Liver (tissue), 9 donors: ENCODE data around the gene ASPSCR1. TPM values are rescaled to one million over a fixed set of nuclear protein-coding genes. Genes with fewer than 3 reads are reported as not detected.

ENCODE experiments used
- DNase-seq: peaks from one replicate; pipeline ENCODE4 v3.0.0-alpha.2; 2017; ENCODE audit warnings: low spot score
- H3K27ac ChIP-seq, 2 donors: one replicate each; pipeline ENCODE4 v1.7.0; 2013; ENCODE audit warnings: inconsistent platforms in 2 of 2, low read length in 2 of 2, control low read depth in 1 of 2, low read depth in 1 of 2, mild to moderate bottlenecking in 1 of 2
- H3K27me3 ChIP-seq, 4 donors: one replicate each; pipeline versions ENCODE4 v1.6.1 to v1.7.0; 2013; ENCODE audit warnings: low read length in 3 of 4, inconsistent platforms in 1 of 4, mild to moderate bottlenecking in 1 of 4, moderate library complexity in 1 of 4; ENCODE audit not compliant: control insufficient read depth in 4 of 4, insufficient read depth in 4 of 4
- H3K36me3 ChIP-seq, 4 donors: one replicate each; pipeline versions ENCODE4 v1.6.1 to v1.7.0; 2013; ENCODE audit warnings: low read length in 3 of 4, mild to moderate bottlenecking in 3 of 4, low read depth in 1 of 4, moderate library complexity in 1 of 4; ENCODE audit not compliant: control insufficient read depth in 4 of 4, insufficient read depth in 3 of 4
- H3K4me1 ChIP-seq, 4 donors: one replicate each; pipeline versions ENCODE4 v1.6.1 to v1.7.0; 2013; ENCODE audit warnings: low read length in 3 of 4, mild to moderate bottlenecking in 3 of 4, moderate library complexity in 1 of 4; ENCODE audit not compliant: control insufficient read depth in 4 of 4, insufficient read depth in 4 of 4
- H3K4me3 ChIP-seq, 3 donors: one replicate each; pipeline versions ENCODE4 v1.6.1 to v1.7.0; 2013; ENCODE audit warnings: low read length in 3 of 3, control low read depth in 1 of 3, low read depth in 1 of 3, mild to moderate bottlenecking in 1 of 3
- H3K9ac ChIP-seq, 2 donors: one replicate each; pipeline ENCODE4 v1.7.0; 2013; ENCODE audit warnings: low read length in 2 of 2, mild to moderate bottlenecking in 2 of 2, moderate library complexity in 2 of 2, control low read depth in 1 of 2, low read depth in 1 of 2
- H3K9me3 ChIP-seq, 4 donors: one replicate each; pipeline versions ENCODE4 v1.6.1 to v1.7.0; 2013; ENCODE audit warnings: low read length in 3 of 4; ENCODE audit not compliant: control insufficient read depth in 4 of 4
- EGR1 ChIP-seq, 2 donors: IDR thresholded peaks; 2 replicates each; pipeline ENCODE4 v1.6.1; 2016 to 2018; ENCODE audit warnings: antibody characterized with exemption in 2 of 2, low read depth in 2 of 2
- FOXA1 ChIP-seq: IDR thresholded peaks from 2 replicates; pipeline ENCODE4 v1.6.1; 2016; ENCODE audit warnings: antibody characterized with exemption
- FOXA2 ChIP-seq: IDR thresholded peaks from 2 replicates; pipeline ENCODE4 v1.6.1; 2016; ENCODE audit warnings: antibody characterized with exemption
- GABPA ChIP-seq, 2 donors: IDR thresholded peaks in 1 of 2; conservative IDR thresholded peaks in 1 of 2; 2 replicates each; pipeline ENCODE4 v1.6.1; 2016; ENCODE audit warnings: antibody characterized with exemption in 2 of 2, mild to moderate bottlenecking in 1 of 2, moderate library complexity in 1 of 2
- HNF4A ChIP-seq, 2 donors: conservative IDR thresholded peaks; 2 replicates each; pipeline ENCODE4 v1.6.1; 2016; ENCODE audit warnings: antibody characterized with exemption in 2 of 2, mild to moderate bottlenecking in 2 of 2
- HNF4G ChIP-seq: IDR thresholded peaks from 2 replicates; pipeline ENCODE4 v1.6.1; 2016; ENCODE audit warnings: antibody characterized with exemption
- JUND ChIP-seq, 2 donors: IDR thresholded peaks; 2 replicates each; pipeline ENCODE4 v1.6.1; 2016; ENCODE audit warnings: antibody characterized with exemption in 2 of 2
- NR2F2 ChIP-seq: IDR thresholded peaks from 2 replicates; pipeline ENCODE4 v1.6.1; 2016; ENCODE audit warnings: antibody characterized with exemption
- RAD21 ChIP-seq, 2 donors: IDR thresholded peaks; 2 replicates each; pipeline ENCODE4 v1.6.1; 2016; ENCODE audit warnings: antibody characterized with exemption in 2 of 2, mild to moderate bottlenecking in 2 of 2
- RXRA ChIP-seq, 2 donors: IDR thresholded peaks; 2 replicates each; pipeline ENCODE4 v1.6.1; 2017 to 2018; ENCODE audit warnings: antibody characterized with exemption in 2 of 2, mild to moderate bottlenecking in 1 of 2
- SP1 ChIP-seq: IDR thresholded peaks from 2 replicates; pipeline ENCODE4 v1.6.1; 2018; ENCODE audit warnings: antibody characterized with exemption, mild to moderate bottlenecking
- TAF1 ChIP-seq: conservative IDR thresholded peaks from 2 replicates; pipeline ENCODE4 v1.6.1; 2016; ENCODE audit warnings: antibody characterized with exemption, mild to moderate bottlenecking
- WGBS: extraction: QIAGEN DNeasy Blood & Tissue Kit; methylation state at CpG from one replicate; pipeline ENCODE4 v1.1.7; 2013; 5-methylcytosine and 5-hydroxymethylcytosine counted together
- polyA plus RNA-seq, 2 donors: library from polyadenylated mRNA; stranded (reverse) in 1 of 2; unstranded in 1 of 2; fragments of 200-250 nt in 1 of 2; fragments of >200 nt in 1 of 2; fragmentation: Nextera tagmentation in 1 of 2; extraction: Ambion mirVana in 1 of 2; gene quantifications; one replicate each; pipeline versions ENCODE4 v1.2.1 to v1.2.3, GENCODE V29; 2013 to 2015
- total RNA-seq, 2 donors: library from RNA; depleted of rRNA; stranded (reverse); fragments of >200 nt; gene quantifications; one replicate each; pipeline ENCODE4 v1.2.3, GENCODE V29; 2014
- TF ChIP-seq, protein P1 (sequence below): IDR thresholded peaks from 2 replicates; pipeline ENCODE4 v1.6.1; 2016; ENCODE audit warnings: antibody characterized with exemption
- TF ChIP-seq, protein P2 (sequence below): IDR thresholded peaks from 2 replicates; pipeline ENCODE4 v1.6.1; 2016; ENCODE audit warnings: antibody characterized with exemption, mild to moderate bottlenecking
- TF ChIP-seq, protein P3 (sequence below): fragments of 150-350 bp; IDR thresholded peaks from 2 replicates; pipeline ENCODE4 v1.5.1; 2017; ENCODE audit warnings: improper control_type of control experiment, low read depth, low read length; ENCODE audit not compliant: missing input control
- TF ChIP-seq, protein P4 (sequence below): IDR thresholded peaks from 2 replicates; pipeline ENCODE4 v1.6.1; 2016; ENCODE audit warnings: antibody characterized with exemption
- TF ChIP-seq, protein P5 (sequence below): IDR thresholded peaks from 2 replicates; pipeline ENCODE4 v1.6.1; 2016; ENCODE audit warnings: antibody characterized with exemption
- donor health status: healthy.
- donor health status: healthy.
- donor health status: healthy.
- donor health status: healthy.
- donor health status: healthy.

Gene ASPSCR1
- total and polyA plus RNA-seq, 4 donors = 17.8 to 26.2 (median 20.4) TPM

DNA sequence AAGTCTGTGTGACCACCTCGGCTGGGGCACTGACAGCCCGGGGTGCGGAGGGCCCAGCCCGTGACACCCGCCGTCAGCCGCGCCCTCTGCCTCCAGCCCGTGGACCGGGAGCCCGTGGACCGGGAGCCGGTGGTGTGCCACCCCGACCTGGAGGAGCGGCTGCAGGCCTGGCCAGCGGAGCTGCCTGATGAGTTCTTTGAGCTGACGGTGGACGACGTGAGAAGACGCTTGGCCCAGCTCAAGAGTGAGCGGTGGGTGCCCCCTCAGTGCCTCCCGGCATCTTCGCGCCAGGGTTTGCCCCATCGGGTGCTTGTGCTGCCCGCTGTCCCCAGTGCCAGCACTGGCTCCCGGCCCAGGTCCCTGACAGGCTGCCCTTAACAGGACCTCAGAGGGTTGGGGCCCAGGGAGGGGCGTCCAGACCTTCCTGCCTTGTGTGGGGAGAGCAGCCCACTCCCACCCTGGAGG, 31.5 kb downstream of the ASPSCR1 start:
- Histone ChIP-seq H3K27me3 (no peaks in the 10 kb centered on the region), H3K9ac (no peak overlapping the region), H3K36me3 (peaks cover 0 to 9% (median 3%) of the 10 kb centered on the region in 4 donors), H3K9me3 (no peaks in the 10 kb centered on the region), H3K27ac (no peak overlapping the region), H3K4me1 (no peaks in the 10 kb centered on the region), H3K4me3 (no peak overlapping the region)
- no peak for DNase-seq
- 90% methylated on average over 28 of the region's 28 CpGs for WGBS
- TF ChIP-seq TAF1 = no peak
- TF ChIP-seq JUND (IDR thresholded peaks at IDR 0.05) = no peak
- no peak for TF ChIP-seq GABPA (IDR thresholded peaks at IDR 0.05 in 1 of 2, conservative IDR thresholded peaks at IDR 0.05 in 1 of 2)
- TF ChIP-seq, protein P1, sequence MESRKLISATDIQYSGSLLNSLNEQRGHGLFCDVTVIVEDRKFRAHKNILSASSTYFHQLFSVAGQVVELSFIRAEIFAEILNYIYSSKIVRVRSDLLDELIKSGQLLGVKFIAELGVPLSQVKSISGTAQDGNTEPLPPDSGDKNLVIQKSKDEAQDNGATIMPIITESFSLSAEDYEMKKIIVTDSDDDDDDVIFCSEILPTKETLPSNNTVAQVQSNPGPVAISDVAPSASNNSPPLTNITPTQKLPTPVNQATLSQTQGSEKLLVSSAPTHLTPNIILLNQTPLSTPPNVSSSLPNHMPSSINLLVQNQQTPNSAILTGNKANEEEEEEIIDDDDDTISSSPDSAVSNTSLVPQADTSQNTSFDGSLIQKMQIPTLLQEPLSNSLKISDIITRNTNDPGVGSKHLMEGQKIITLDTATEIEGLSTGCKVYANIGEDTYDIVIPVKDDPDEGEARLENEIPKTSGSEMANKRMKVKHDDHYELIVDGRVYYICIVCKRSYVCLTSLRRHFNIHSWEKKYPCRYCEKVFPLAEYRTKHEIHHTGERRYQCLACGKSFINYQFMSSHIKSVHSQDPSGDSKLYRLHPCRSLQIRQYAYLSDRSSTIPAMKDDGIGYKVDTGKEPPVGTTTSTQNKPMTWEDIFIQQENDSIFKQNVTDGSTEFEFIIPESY = no peak
- TF ChIP-seq NR2F2 = no peak
- no peak for TF ChIP-seq SP1
- TF ChIP-seq RXRA (IDR thresholded peaks at IDR 0.05) = no peak
- TF ChIP-seq, protein P2, sequence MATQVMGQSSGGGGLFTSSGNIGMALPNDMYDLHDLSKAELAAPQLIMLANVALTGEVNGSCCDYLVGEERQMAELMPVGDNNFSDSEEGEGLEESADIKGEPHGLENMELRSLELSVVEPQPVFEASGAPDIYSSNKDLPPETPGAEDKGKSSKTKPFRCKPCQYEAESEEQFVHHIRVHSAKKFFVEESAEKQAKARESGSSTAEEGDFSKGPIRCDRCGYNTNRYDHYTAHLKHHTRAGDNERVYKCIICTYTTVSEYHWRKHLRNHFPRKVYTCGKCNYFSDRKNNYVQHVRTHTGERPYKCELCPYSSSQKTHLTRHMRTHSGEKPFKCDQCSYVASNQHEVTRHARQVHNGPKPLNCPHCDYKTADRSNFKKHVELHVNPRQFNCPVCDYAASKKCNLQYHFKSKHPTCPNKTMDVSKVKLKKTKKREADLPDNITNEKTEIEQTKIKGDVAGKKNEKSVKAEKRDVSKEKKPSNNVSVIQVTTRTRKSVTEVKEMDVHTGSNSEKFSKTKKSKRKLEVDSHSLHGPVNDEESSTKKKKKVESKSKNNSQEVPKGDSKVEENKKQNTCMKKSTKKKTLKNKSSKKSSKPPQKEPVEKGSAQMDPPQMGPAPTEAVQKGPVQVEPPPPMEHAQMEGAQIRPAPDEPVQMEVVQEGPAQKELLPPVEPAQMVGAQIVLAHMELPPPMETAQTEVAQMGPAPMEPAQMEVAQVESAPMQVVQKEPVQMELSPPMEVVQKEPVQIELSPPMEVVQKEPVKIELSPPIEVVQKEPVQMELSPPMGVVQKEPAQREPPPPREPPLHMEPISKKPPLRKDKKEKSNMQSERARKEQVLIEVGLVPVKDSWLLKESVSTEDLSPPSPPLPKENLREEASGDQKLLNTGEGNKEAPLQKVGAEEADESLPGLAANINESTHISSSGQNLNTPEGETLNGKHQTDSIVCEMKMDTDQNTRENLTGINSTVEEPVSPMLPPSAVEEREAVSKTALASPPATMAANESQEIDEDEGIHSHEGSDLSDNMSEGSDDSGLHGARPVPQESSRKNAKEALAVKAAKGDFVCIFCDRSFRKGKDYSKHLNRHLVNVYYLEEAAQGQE = no peak
- no peak for TF ChIP-seq HNF4A (conservative IDR thresholded peaks at IDR 0.05)
- TF ChIP-seq EGR1 (IDR thresholded peaks at IDR 0.05; ENCODE audit: low read depth in 2 of 2) = no peak
- no peak for TF ChIP-seq FOXA2
- TF ChIP-seq, protein P3, sequence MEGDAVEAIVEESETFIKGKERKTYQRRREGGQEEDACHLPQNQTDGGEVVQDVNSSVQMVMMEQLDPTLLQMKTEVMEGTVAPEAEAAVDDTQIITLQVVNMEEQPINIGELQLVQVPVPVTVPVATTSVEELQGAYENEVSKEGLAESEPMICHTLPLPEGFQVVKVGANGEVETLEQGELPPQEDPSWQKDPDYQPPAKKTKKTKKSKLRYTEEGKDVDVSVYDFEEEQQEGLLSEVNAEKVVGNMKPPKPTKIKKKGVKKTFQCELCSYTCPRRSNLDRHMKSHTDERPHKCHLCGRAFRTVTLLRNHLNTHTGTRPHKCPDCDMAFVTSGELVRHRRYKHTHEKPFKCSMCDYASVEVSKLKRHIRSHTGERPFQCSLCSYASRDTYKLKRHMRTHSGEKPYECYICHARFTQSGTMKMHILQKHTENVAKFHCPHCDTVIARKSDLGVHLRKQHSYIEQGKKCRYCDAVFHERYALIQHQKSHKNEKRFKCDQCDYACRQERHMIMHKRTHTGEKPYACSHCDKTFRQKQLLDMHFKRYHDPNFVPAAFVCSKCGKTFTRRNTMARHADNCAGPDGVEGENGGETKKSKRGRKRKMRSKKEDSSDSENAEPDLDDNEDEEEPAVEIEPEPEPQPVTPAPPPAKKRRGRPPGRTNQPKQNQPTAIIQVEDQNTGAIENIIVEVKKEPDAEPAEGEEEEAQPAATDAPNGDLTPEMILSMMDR = no peak
- TF ChIP-seq, protein P4, sequence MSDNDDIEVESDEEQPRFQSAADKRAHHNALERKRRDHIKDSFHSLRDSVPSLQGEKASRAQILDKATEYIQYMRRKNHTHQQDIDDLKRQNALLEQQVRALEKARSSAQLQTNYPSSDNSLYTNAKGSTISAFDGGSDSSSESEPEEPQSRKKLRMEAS = no peak

DNA sequence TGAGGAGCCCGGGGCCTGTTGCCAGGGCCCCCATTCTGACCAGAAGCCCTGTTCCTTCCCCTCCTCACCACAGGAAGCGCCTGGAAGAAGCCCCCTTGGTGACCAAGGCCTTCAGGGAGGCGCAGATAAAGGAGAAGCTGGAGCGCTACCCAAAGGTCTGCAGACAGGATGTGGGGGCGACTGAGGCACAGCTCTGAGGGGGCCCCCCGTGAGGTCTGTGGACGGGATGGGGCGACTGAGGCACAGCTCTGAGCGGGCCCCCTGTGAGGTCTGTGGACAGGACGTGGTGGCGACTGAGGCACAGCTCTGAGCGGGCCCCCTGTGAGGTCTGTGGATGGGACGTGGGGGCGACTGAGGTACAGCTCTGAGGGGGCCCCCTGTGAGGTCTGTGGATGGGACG, 32.0 kb downstream of the ASPSCR1 start:
- 92% methylated on average over 15 of the region's 15 CpGs for WGBS
- Histone ChIP-seq H3K27ac (no peak overlapping the region), H3K9me3 (no peaks in the 10 kb centered on the region), H3K36me3 (peaks cover 0 to 9% (median 3%) of the 10 kb centered on the region in 4 donors), H3K9ac (no peak overlapping the region), H3K4me1 (no peaks in the 10 kb centered on the region), H3K4me3 (no peak overlapping the region), H3K27me3 (no peaks in the 10 kb centered on the region)
- no peak for DNase-seq
- TF ChIP-seq RAD21 (IDR thresholded peaks at IDR 0.05) (no peak), GABPA (IDR thresholded peaks at IDR 0.05 in 1 of 2, conservative IDR thresholded peaks at IDR 0.05 in 1 of 2) (no peak), SP1 (no peak), FOXA1 (no peak), TAF1 (no peak), HNF4G (no peak), NR2F2 (no peak), JUND (IDR thresholded peaks at IDR 0.05) (no peak), FOXA2 (no peak), HNF4A (conservative IDR thresholded peaks at IDR 0.05) (no peak), RXRA (IDR thresholded peaks at IDR 0.05) (no peak), EGR1 (IDR thresholded peaks at IDR 0.05; ENCODE audit: low read depth in 2 of 2) (no peak)
- TF ChIP-seq, protein P3 = no peak
- TF ChIP-seq, protein P4 = no peak
- TF ChIP-seq, protein P1 = no peak
- TF ChIP-seq, protein P5, sequence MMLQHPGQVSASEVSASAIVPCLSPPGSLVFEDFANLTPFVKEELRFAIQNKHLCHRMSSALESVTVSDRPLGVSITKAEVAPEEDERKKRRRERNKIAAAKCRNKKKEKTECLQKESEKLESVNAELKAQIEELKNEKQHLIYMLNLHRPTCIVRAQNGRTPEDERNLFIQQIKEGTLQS = no peak
